T-helper 1 cell treated with Interleukin-12 subunit alpha and Interleukin-12 subunit beta and Interleukin-4 antibody, amounts not matched to agents 30 ng/mL and 1 ng/mL, for 36 hours (primary cell): ENCODE results near the gene ZNF697. TPM values are rescaled to one million over a fixed set of nuclear protein-coding genes. Genes with fewer than 3 reads are reported as not detected.
"Not testable (repeated sequence)": the region's sequence is repeated elsewhere in the genome, so short reads cannot be mapped to it uniquely, and the experiment has no call there.

Experiments
- intact Hi-C: fragments of 100-400 bp; cut with micrococcal nuclease; formaldehyde crosslinking; loops from one replicate; pipeline ENCODE4 v1.15.1; 2024
- total RNA-seq: library from RNA; stranded (reverse); gene quantifications from 2 replicates; pipeline ENCODE4 v1.2.3, GENCODE V29; 2022

The ZNF697 gene
- total RNA-seq, 1 donor from 2014 or later: 0.69 TPM

GRCh38 chr1:119603695-119604094 is 44.4 kb downstream of the ZNF697 start:
- intact Hi-C loops: no loop called here

GRCh38 chr1:119603241-119603640 is 44.8 kb downstream of the ZNF697 start:
- intact Hi-C loops: not testable (repeated sequence)

GRCh38 chr1:119602789-119603188 is 45.3 kb downstream of the ZNF697 start:
- intact Hi-C loops: not testable (repeated sequence)

GRCh38 chr1:119602169-119602568 is 45.9 kb downstream of the ZNF697 start:
- intact Hi-C loops: no loop called here

GRCh38 chr1:119600976-119601375 is 47.1 kb downstream of the ZNF697 start:
- intact Hi-C loops: no loop called here

- intact Hi-C loops: no loop called here
Measured at GRCh38 chr1:119600561-119600960, 47.5 kb downstream of the ZNF697 start.

GRCh38 chr1:119595606-119596005 is 52.5 kb downstream of the ZNF697 start:
- intact Hi-C loops: no loop called here

- intact Hi-C loops: no loop called here
Measured at GRCh38 chr1:119595168-119595567, 52.9 kb downstream of the ZNF697 start.

GRCh38 chr1:119594376-119594775 is 53.7 kb downstream of the ZNF697 start:
- intact Hi-C loops: no loop called here

- intact Hi-C loops: no loop called here
Measured at GRCh38 chr1:119593805-119594204, 54.3 kb downstream of the ZNF697 start.

GRCh38 chr1:119590393-119590792 is 57.7 kb downstream of the ZNF697 start:
- intact Hi-C loops: no loop called here

- intact Hi-C loops: no loop called here
Measured at GRCh38 chr1:119588621-119589020, 59.4 kb downstream of the ZNF697 start.

GRCh38 chr1:119587341-119587740 is 60.7 kb downstream of the ZNF697 start:
- intact Hi-C loops: no loop called here

- intact Hi-C loops: not testable (repeated sequence)
Measured at GRCh38 chr1:119585801-119586200, 62.3 kb downstream of the ZNF697 start.

- intact Hi-C loops: no loop called here
Measured at GRCh38 chr1:119582801-119583200, 65.3 kb downstream of the ZNF697 start.

- intact Hi-C loops: not testable (repeated sequence)
Measured at GRCh38 chr1:119581076-119581475, 67.0 kb downstream of the ZNF697 start.

- intact Hi-C loops: no loop called here
Measured at GRCh38 chr1:119573886-119574285, 74.2 kb downstream of the ZNF697 start.

- intact Hi-C loops: not testable (repeated sequence)
Measured at GRCh38 chr1:119569930-119570622, 78.0 kb downstream of the ZNF697 start.

Other genes starting within 250 kb of the ZNF697 start
- not detected in 2 replicates for gene HSD3B2, start 233.1 kb downstream of the ZNF697 start, total RNA-seq
- gene HSD3B1, start 141.1 kb downstream of the ZNF697 start, total RNA-seq: not detected in 2 replicates
- 76.9 and 78.9 TPM in 2 replicates for gene PHGDH, start 63.7 kb upstream of the ZNF697 start, total RNA-seq
- not detected in 2 replicates for gene HMGCS2, start 120.6 kb upstream of the ZNF697 start, total RNA-seq
- 0.61 and 1.0 TPM in 2 replicates for gene REG4, start 163.2 kb upstream of the ZNF697 start, total RNA-seq
- not detected in 2 replicates for gene ADAM30, start 248.2 kb upstream of the ZNF697 start, total RNA-seq